ENCODE measurements around the gene CFAP58. TPM values are rescaled to one million over a fixed set of nuclear protein-coding genes. Genes with fewer than 3 reads are reported as not detected.
A peak's percentile ranks its signal among the peaks of the same experiment; 100 is the strongest.

Gene CFAP58
- total and polyA plus RNA-seq, 9 donors: 0.20 to 0.68 (median 0.33) TPM

DNA sequence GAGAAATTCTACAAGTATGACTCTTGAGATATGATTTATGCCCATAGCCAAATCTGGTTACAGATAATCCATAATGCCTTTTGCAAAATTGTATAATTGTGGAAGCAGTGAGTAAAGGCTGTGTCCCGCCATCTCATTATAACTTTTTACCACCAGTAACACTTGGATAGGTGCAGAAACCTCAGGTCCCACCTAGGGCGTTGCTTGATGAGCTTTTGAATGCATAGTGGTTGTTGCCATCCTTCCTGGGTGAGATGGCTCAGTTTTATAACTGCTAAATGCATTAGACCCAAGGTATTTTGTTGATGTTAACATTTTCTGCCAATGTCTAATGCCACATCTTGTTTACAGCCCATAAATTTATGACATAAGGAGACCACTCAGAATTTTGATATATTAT is 42.9 kb downstream of the CFAP58 start:
- DNase-seq: no peak
- H3K4me3 ChIP-seq (ENCODE audit: low read length): no peak overlapping the region
- no peaks in the 10 kb centered on the region for H3K36me3 ChIP-seq (ENCODE audit: control insufficient read depth, insufficient read depth, low read length)
- peaks cover 3% of the 10 kb centered on the region for H3K27me3 ChIP-seq (ENCODE audit: control insufficient read depth, insufficient read depth, low read length)
- no peaks in the 10 kb centered on the region for H3K4me1 ChIP-seq (ENCODE audit: control insufficient read depth, insufficient read depth, low read length)
- H3K9me3 ChIP-seq (replicated peaks; ENCODE audit: control insufficient read depth, low read depth, low read length): no peaks in the 10 kb centered on the region
- no peak overlapping the region for H3K27ac ChIP-seq (ENCODE audit: low read length)
- no CpG with 5 or more reads among the region's 2 CpGs for WGBS (ENCODE audit: insufficient coverage)

DNA sequence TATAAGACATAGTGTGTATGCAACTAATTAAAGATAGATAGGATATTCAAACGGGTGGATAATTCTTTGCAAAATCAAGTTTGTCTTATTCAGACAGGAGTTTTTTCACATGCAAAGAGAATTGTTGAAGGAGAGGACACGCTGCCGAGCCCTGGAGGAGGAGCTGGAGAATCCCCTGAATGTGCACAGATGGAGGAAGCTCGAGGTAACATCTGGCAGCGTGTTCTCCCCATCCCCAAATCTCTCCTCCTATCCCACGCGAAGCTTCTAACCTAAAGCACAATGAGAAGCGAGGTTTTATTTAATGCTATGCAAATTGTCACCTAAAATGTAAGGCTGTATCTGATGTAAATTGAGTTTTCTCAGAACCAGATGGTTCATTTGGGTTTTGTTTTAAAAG is 50.0 kb downstream of the CFAP58 start:
- Histone ChIP-seq H3K9me3 (replicated peaks; ENCODE audit: control insufficient read depth, low read depth, low read length) (no peaks in the 10 kb centered on the region), H3K27me3 (ENCODE audit: control insufficient read depth, insufficient read depth, low read length) (no peaks in the 10 kb centered on the region), H3K4me1 (ENCODE audit: control insufficient read depth, insufficient read depth, low read length) (no peaks in the 10 kb centered on the region), H3K4me3 (ENCODE audit: low read length) (no peak overlapping the region), H3K36me3 (ENCODE audit: control insufficient read depth, insufficient read depth, low read length) (no peaks in the 10 kb centered on the region), H3K27ac (ENCODE audit: low read length) (no peak overlapping the region)
- 80% methylated on average over 1 of the region's 8 CpGs for WGBS (ENCODE audit: insufficient coverage)
- DNase-seq: no peak

DNA sequence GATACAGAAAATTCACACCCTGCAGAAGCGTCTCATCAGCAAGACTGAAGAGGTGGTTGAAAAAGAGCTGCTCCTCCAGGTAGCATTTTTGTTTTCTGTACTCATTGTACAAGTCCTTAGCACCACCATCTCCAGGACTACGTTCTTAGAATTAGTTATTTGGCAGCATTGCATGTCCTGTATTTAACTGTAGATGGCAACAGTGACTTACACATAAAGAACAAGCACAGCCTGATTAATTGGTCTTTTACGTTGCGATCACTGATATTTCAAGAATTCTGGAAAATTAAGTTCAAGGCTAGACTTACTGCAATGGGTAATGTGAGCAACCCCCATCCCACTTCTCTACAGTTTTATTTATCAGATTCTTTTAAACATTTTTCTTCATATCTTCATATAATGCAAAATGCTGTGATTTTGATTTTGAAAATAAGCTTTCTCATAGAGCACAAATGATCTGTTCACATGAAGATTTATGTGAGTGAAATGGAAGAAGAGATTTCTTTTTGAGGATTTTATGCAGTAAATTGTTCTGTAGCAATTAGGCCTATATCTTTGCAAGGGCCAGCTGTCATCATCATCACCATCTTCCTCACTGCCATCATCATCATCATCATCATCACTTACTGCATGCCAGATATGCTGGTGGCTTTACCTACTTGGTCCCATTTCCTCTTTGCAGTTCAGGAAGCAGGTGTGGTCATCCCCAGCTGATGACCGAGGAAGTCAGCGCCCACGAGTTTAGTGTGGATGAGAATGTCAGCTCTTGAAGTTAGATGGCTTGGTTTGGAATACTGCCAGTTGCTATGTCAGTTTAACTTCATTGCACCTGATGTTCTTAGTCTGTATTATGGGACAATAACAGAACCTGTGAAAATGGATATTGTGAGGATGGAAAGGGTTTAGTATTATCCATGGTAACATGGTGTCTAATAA is 53.4 kb downstream of the CFAP58 start:
- H3K27me3 ChIP-seq (ENCODE audit: control insufficient read depth, insufficient read depth, low read length): no peaks in the 10 kb centered on the region
- H3K27ac ChIP-seq (ENCODE audit: low read length): no peak overlapping the region
- no peaks in the 10 kb centered on the region for H3K36me3 ChIP-seq (ENCODE audit: control insufficient read depth, insufficient read depth, low read length)
- no peaks in the 10 kb centered on the region for H3K4me1 ChIP-seq (ENCODE audit: control insufficient read depth, insufficient read depth, low read length)
- 47% methylated on average over 3 of the region's 7 CpGs for WGBS (ENCODE audit: insufficient coverage)
- no peaks in the 10 kb centered on the region for H3K9me3 ChIP-seq (replicated peaks; ENCODE audit: control insufficient read depth, low read depth, low read length)
- H3K4me3 ChIP-seq (ENCODE audit: low read length): no peak overlapping the region
- peak; percentile 54 for DNase-seq

DNA sequence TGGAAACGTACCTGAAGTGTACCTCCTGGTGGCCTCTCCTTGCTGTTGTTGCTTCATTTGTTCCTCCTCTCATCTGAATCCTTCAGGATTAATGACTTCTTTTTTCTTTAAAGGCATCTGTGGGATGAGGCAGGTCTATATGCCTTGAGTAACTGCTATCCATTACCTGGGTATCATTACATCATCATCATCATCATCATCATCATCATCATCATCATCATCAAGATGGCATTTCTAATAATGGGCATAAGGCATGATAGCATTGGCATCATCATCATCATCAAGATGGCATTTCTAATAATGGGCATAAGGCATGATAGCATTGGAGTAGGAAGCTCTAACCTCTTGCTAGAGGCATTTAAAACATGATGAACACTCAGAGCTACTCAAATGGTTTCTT is 59.9 kb downstream of the CFAP58 start:
- no peak for DNase-seq
- no peaks in the 10 kb centered on the region for H3K27me3 ChIP-seq (ENCODE audit: control insufficient read depth, insufficient read depth, low read length)
- no CpG with 5 or more reads among the region's 1 CpG for WGBS (ENCODE audit: insufficient coverage)
- no peak overlapping the region for H3K4me3 ChIP-seq (ENCODE audit: low read length)
- no peaks in the 10 kb centered on the region for H3K4me1 ChIP-seq (ENCODE audit: control insufficient read depth, insufficient read depth, low read length)
- no peaks in the 10 kb centered on the region for H3K9me3 ChIP-seq (replicated peaks; ENCODE audit: control insufficient read depth, low read depth, low read length)
- no peak overlapping the region for H3K27ac ChIP-seq (ENCODE audit: low read length)
- H3K36me3 ChIP-seq (ENCODE audit: control insufficient read depth, insufficient read depth, low read length): no peaks in the 10 kb centered on the region

DNA sequence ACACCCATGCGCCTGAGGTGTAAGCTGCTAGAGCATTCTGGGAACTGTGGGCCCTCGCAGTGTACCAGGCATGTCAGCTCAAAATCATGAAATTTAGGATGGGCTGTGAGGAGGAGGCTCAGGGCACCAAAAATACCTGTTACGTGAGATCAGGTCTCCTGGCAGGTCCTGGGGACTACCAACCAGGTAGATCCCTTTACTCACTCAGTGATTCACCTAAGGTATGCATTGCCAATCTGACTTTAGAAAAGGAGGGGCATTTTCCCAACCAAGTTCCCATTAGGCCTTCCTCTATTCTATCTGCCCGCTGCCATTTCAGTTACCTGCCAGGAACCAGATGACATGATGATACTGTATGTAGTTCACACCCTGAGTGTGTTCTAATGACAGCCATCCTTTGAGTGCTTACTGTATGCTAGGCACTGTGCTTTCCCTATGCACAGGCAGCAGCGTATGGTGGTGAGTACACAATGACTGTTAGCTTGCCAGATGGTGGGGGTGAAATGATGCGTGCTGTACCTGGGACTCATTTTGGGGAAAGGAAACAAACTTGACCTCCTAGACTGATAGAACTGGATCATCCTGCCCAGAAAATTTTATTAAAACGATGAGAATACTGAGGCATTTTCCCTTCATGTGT is 62.0 kb downstream of the CFAP58 start:
- Histone ChIP-seq H3K9me3 (replicated peaks; ENCODE audit: control insufficient read depth, low read depth, low read length) (no peaks in the 10 kb centered on the region), H3K27ac (ENCODE audit: low read length) (no peak overlapping the region), H3K27me3 (ENCODE audit: control insufficient read depth, insufficient read depth, low read length) (no peaks in the 10 kb centered on the region), H3K4me3 (ENCODE audit: low read length) (no peak overlapping the region), H3K4me1 (ENCODE audit: control insufficient read depth, insufficient read depth, low read length) (no peaks in the 10 kb centered on the region), H3K36me3 (ENCODE audit: control insufficient read depth, insufficient read depth, low read length) (no peaks in the 10 kb centered on the region)
- no peak for DNase-seq
- 91% methylated on average over 4 of the region's 7 CpGs for WGBS (ENCODE audit: insufficient coverage)

DNA sequence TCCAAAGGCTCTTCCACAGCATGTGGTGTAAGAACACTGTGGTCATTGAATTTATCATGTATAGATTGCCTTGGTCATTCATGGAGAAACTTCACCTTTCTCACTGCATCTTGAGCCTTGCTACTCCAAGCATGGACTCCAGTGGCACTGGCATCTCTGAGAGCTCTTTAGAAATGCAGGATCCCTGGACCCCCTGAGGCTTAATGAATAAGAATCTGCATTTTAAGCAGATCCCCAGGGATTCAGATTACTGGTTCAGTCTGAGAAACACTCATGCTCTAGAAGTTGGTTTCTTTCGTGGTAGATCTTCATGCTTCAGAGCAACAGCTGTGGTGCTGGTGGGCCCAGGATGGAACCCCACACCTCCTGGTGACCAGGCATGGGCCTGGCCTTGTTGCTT is 63.2 kb downstream of the CFAP58 start:
- Histone ChIP-seq H3K4me3 (ENCODE audit: low read length) (no peak overlapping the region), H3K9me3 (replicated peaks; ENCODE audit: control insufficient read depth, low read depth, low read length) (no peaks in the 10 kb centered on the region), H3K27me3 (ENCODE audit: control insufficient read depth, insufficient read depth, low read length) (no peaks in the 10 kb centered on the region), H3K4me1 (ENCODE audit: control insufficient read depth, insufficient read depth, low read length) (no peaks in the 10 kb centered on the region), H3K27ac (ENCODE audit: low read length) (no peak overlapping the region), H3K36me3 (ENCODE audit: control insufficient read depth, insufficient read depth, low read length) (no peaks in the 10 kb centered on the region)
- DNase-seq: no peak
- WGBS (ENCODE audit: insufficient coverage): 88% methylated on average over 1 of the region's 1 CpG

DNA sequence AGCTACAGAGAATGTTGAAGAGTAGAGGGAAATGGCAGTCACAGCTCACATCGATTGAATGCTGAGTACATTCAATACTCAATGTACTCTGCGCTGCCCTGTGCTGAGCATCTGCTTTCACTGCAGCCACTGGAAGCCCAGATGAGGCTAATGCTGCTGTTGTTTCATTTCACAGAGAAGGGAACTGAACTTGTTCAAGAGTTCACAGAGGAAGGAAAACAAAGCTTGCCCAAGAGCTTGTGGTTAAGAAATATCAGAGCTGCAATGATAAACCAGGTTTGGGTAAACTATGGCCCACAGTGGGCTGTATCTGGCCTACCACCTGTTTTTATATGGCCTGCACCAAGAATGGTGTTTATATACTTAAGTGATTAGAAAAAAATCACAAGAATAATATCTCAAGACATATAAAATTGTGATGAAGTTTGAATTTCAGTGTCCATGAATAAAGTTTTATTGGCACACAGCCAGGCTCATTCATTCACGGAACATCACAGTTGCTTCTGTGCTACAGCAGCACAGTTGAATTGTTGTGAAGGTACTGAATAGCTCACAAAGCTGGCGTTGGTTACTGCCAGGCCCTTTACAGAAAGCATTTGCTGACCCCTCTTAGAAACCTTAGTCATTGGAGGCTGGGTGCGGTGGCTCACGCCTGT is 64.1 kb downstream of the CFAP58 start:
- H3K4me3 ChIP-seq (ENCODE audit: low read length): no peak overlapping the region
- WGBS (ENCODE audit: insufficient coverage): 63% methylated on average over 2 of the region's 6 CpGs
- no peaks in the 10 kb centered on the region for H3K9me3 ChIP-seq (replicated peaks; ENCODE audit: control insufficient read depth, low read depth, low read length)
- no peaks in the 10 kb centered on the region for H3K27me3 ChIP-seq (ENCODE audit: control insufficient read depth, insufficient read depth, low read length)
- no peak overlapping the region for H3K27ac ChIP-seq (ENCODE audit: low read length)
- no peaks in the 10 kb centered on the region for H3K36me3 ChIP-seq (ENCODE audit: control insufficient read depth, insufficient read depth, low read length)
- DNase-seq: no peak
- no peaks in the 10 kb centered on the region for H3K4me1 ChIP-seq (ENCODE audit: control insufficient read depth, insufficient read depth, low read length)

DNA sequence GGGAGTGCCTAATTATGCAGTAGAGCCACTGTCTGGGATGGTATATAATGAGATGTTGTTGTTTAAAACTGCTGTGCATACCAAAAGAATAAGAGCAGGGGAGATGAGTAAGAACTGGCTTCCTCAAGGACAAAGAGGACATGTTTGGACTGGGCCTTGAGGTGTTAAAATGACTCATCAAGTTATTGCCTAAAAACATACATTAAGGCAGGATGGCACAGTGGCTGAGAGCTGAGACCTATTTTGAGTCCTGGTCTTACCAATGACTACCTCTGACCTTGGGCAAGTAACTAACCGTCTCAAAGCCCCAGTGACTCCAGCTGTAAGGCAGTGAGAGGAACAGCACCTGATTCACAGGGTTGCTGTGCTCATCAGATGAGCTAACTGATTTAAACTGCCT is 71.1 kb downstream of the CFAP58 start:
- H3K36me3 ChIP-seq (ENCODE audit: control insufficient read depth, insufficient read depth, low read length): no peaks in the 10 kb centered on the region
- DNase-seq: no peak
- 60% methylated on average over 1 of the region's 1 CpG for WGBS (ENCODE audit: insufficient coverage)
- H3K27ac ChIP-seq (ENCODE audit: low read length): no peak overlapping the region
- H3K4me3 ChIP-seq (ENCODE audit: low read length): no peak overlapping the region
- peaks cover under 1% of the 10 kb centered on the region for H3K4me1 ChIP-seq (ENCODE audit: control insufficient read depth, insufficient read depth, low read length)
- no peaks in the 10 kb centered on the region for H3K9me3 ChIP-seq (replicated peaks; ENCODE audit: control insufficient read depth, low read depth, low read length)
- no peaks in the 10 kb centered on the region for H3K27me3 ChIP-seq (ENCODE audit: control insufficient read depth, insufficient read depth, low read length)

DNA sequence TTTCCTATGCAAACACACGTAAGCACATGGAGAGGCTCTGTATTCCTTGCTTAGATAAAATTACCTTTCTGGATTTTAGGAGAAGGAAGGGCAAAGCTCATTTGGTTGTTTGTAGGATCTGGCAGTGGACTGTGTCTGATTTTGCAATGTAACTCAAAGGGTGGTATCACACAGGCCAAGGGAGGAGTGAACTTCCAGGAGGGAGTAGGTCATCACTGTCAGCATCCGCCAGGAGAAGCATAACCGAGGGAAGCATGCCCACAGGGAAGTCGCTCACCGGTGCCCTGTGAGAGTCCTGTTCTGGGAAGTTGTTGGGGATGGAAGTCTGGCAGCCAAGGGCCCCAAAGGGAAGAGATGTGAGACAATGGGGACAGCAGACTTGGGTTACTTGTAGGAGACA is 74.4 kb downstream of the CFAP58 start:
- Histone ChIP-seq H3K36me3 (ENCODE audit: control insufficient read depth, insufficient read depth, low read length) (no peaks in the 10 kb centered on the region), H3K4me1 (ENCODE audit: control insufficient read depth, insufficient read depth, low read length) (peaks cover 3% of the 10 kb centered on the region), H3K4me3 (ENCODE audit: low read length) (no peak overlapping the region), H3K9me3 (replicated peaks; ENCODE audit: control insufficient read depth, low read depth, low read length) (no peaks in the 10 kb centered on the region), H3K27ac (ENCODE audit: low read length) (no peak overlapping the region), H3K27me3 (ENCODE audit: control insufficient read depth, insufficient read depth, low read length) (no peaks in the 10 kb centered on the region)
- DNase-seq: no peak
- WGBS (ENCODE audit: insufficient coverage): 80% methylated on average over 2 of the region's 5 CpGs

DNA sequence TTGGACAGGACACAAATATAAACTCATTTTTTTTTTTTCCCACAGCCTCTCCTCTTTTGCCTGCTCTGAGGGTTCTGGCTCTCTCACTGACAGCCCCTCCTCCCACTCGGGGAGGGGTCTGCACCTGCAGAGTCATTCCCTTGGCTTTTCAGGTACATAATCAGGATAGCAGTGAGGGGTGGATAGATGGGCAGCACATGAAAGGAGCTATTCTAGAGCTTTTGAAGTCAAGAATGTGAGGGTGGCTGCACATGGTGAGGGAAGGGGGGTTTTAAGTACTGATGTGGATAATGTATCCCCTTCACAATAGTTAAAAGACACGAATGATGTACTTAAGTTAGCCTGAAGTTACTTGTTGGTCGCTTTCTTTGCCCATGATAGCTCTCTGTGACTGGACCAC is 76.2 kb downstream of the CFAP58 start:
- no peaks in the 10 kb centered on the region for H3K9me3 ChIP-seq (replicated peaks; ENCODE audit: control insufficient read depth, low read depth, low read length)
- WGBS (ENCODE audit: insufficient coverage): 28% methylated on average over 2 of the region's 3 CpGs
- H3K27me3 ChIP-seq (ENCODE audit: control insufficient read depth, insufficient read depth, low read length): no peaks in the 10 kb centered on the region
- no peak overlapping the region for H3K4me3 ChIP-seq (ENCODE audit: low read length)
- H3K4me1 ChIP-seq (ENCODE audit: control insufficient read depth, insufficient read depth, low read length): peaks cover 6% of the 10 kb centered on the region
- no peak overlapping the region for H3K27ac ChIP-seq (ENCODE audit: low read length)
- no peaks in the 10 kb centered on the region for H3K36me3 ChIP-seq (ENCODE audit: control insufficient read depth, insufficient read depth, low read length)
- no peak for DNase-seq
